Right renal cortex interstitium (tissue), 3 donors: ENCODE measurements around the gene ORMDL2. TPM values are rescaled to one million over a fixed set of nuclear protein-coding genes. Genes with fewer than 3 reads are reported as not detected.
"Not testable (repeated sequence)": the region's sequence is repeated elsewhere in the genome, so short reads cannot be mapped to it uniquely, and the experiment has no call there.

Experiments used
- DNase-seq, 3 donors: peaks; one replicate each; pipeline ENCODE4 v3.0.0-alpha.2; 2013; ENCODE audit warnings: low read depth in 3 of 3, low spot score in 2 of 3
- polyA plus RNA-seq, 3 donors: library from polyadenylated mRNA; unstranded; fragments of 120-200 nt; gene quantifications; one replicate each; pipeline ENCODE4 v1.2.1, GENCODE V29; 2013; ENCODE audit not compliant: insufficient read length in 3 of 3

The ORMDL2 gene
- polyA plus RNA-seq, 3 donors = 32.4 to 43.5 (median 43.3) TPM

- no peak for DNase-seq
Observed at GRCh38 chr12:55850401-55850800, 32.6 kb downstream of the ORMDL2 start.

- DNase-seq = no peak
Observed at GRCh38 chr12:55850893-55851292, 33.1 kb downstream of the ORMDL2 start.

- DNase-seq = no peak
Observed at GRCh38 chr12:55852740-55853139, 34.9 kb downstream of the ORMDL2 start.

- no peak for DNase-seq
Observed at GRCh38 chr12:55861396-55861795, 43.6 kb downstream of the ORMDL2 start.

- DNase-seq = no peak
Observed at GRCh38 chr12:55861871-55862270, 44.0 kb downstream of the ORMDL2 start.

- DNase-seq = no peak
Observed at GRCh38 chr12:55862286-55862685, 44.4 kb downstream of the ORMDL2 start.

- DNase-seq = not testable (repeated sequence)
Observed at GRCh38 chr12:55862931-55863330, 45.1 kb downstream of the ORMDL2 start.

- DNase-seq = no peak
Observed at GRCh38 chr12:55865327-55865726, 47.5 kb downstream of the ORMDL2 start.

- DNase-seq = not testable (repeated sequence)
Observed at GRCh38 chr12:55866454-55867004, 48.7 kb downstream of the ORMDL2 start.

Other genes with a start within 250 kb of the ORMDL2 start
- gene OR2AP1, start 245.6 kb upstream of the ORMDL2 start, polyA plus RNA-seq = not detected
- not detected for gene OR10P1, start 181.1 kb upstream of the ORMDL2 start, polyA plus RNA-seq
- gene ITGA7, start 110.1 kb upstream of the ORMDL2 start, polyA plus RNA-seq = 10 to 100 TPM; 22.3 to 27.7 (median 22.5) TPM
- 100 to 1,000 TPM; 114 to 135 (median 133) TPM for gene BLOC1S1, start 102.0 kb upstream of the ORMDL2 start, polyA plus RNA-seq
- gene RDH5, start 97.6 kb upstream of the ORMDL2 start, polyA plus RNA-seq = 10 to 100 TPM; 18.2 to 22.8 (median 19.2) TPM
- 100 to 1,000 TPM; 674 to 749 (median 723) TPM for gene CD63, start 89.0 kb upstream of the ORMDL2 start, polyA plus RNA-seq
- gene GDF11, start 74.9 kb upstream of the ORMDL2 start, polyA plus RNA-seq = 10 to 100 TPM; 19.9 to 21.4 (median 20.6) TPM
- 100 to 1,000 TPM; 131 to 167 (median 158) TPM for gene SARNP, start 317 bp upstream of the ORMDL2 start, polyA plus RNA-seq
- gene DNAJC14, start 11.5 kb downstream of the ORMDL2 start, polyA plus RNA-seq = 10 to 100 TPM; 45.3 to 49.6 (median 46.6) TPM
- gene MMP19, start 24.9 kb downstream of the ORMDL2 start, polyA plus RNA-seq = under 1 TPM; 0.47 to 0.93 (median 0.52) TPM
- gene PYM1, start 109.9 kb downstream of the ORMDL2 start, polyA plus RNA-seq = 10 to 100 TPM; 35.6 to 37.5 (median 36.3) TPM
- 10 to 100 TPM; 17.2 to 17.8 (median 17.7) TPM for gene DGKA, start 113.1 kb downstream of the ORMDL2 start, polyA plus RNA-seq
- 1 to 10 TPM; 3.0 to 3.9 (median 3.8) TPM for gene PMEL, start 148.0 kb downstream of the ORMDL2 start, polyA plus RNA-seq
- gene CDK2, start 148.8 kb downstream of the ORMDL2 start, polyA plus RNA-seq = 10 to 100 TPM; 56.8 to 58.8 (median 58.6) TPM
- gene RAB5B, start 156.0 kb downstream of the ORMDL2 start, polyA plus RNA-seq = 100 to 1,000 TPM; 160 to 162 (median 161) TPM
- 10 to 100 TPM; 47.0 to 48.1 (median 47.4) TPM for gene SUOX, start 179.2 kb downstream of the ORMDL2 start, polyA plus RNA-seq
- 10 to 100 TPM; 15.0 to 15.7 (median 15.1) TPM for gene IKZF4, start 203.0 kb downstream of the ORMDL2 start, polyA plus RNA-seq
- gene RPS26, start 223.9 kb downstream of the ORMDL2 start, polyA plus RNA-seq = 100 to 1,000 TPM; 127 to 550 (median 327) TPM